HG02884 (cell line): ENCODE data around the gene TRIM9.

Experiments used
- ATAC-seq: cut with Tn5 transposase; IDR thresholded peaks from one replicate; pipeline ENCODE4 v1.9.1; 2021; ENCODE audit warnings: mild to moderate bottlenecking, moderate library complexity; ENCODE audit not compliant: unreplicated experiment

The TRIM9 gene

DNA sequence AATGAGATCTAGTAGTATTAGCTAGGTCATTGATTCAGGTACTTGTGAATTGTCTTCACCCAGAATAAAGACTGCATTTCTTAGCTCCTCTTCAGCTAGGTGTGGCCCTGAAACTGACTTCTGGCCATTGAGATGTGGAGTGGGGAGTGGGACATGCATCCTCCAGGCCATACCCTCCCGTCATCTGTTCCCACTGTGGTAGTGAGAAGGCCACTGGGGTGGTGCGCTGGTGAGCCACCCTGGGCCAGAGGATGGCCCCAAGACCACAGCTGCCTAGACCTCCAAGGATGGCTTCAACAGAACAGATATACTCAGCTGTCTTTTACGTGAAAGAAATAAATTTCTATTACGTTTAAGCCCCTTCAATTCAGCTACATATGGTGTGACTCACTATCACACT is 36.5 kb downstream of the TRIM9 start:
- no peak for ATAC-seq

GRCh38 chr14:51056421-51056820 is 38.5 kb downstream of the TRIM9 start:
- no peak for ATAC-seq

- ATAC-seq, result no peak
Measured at GRCh38 chr14:51053157-51053556, 41.7 kb downstream of the TRIM9 start.

GRCh38 chr14:51044961-51045360 is 49.9 kb downstream of the TRIM9 start:
- ATAC-seq, result no peak

DNA sequence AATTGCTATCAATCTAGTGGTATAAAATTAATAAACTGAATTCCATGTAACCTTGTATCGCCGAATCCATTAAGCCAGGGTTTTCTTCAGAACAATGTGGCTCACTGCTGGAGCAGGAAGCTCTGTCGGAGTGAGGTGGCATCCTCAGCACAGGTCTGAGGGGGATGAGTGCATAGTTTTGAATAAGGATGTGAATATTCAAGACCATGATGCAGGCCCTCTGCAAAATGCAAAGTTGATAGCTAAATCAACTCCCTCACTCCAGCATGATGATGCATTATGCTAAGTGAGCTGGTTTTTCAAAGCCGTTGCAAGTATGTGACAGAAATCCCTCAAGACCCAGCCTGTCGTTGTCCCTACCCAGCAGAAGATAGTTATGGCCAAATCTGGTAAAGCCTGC is 53.0 kb downstream of the TRIM9 start:
- no peak for ATAC-seq

DNA sequence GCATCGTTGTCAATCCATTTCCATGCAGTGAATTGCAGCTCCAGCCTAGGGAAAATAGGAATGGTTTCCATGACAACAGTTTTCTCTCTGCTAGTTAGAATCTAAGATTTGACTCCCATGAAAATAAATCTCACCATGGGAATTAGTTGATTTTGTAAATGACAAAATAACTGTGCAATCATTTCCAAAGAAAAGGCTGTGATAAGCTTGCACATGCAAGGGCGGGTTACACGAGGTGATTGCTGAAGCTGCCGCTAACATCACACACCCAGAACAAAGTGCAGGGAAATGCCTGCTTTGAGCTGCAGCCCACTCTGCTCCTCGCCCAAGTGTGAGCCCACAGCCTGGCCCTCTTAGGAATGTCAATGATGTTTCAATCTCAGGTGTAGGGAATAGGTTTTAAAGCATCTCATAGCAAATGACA is 53.8 kb downstream of the TRIM9 start:
- ATAC-seq, result no peak

DNA sequence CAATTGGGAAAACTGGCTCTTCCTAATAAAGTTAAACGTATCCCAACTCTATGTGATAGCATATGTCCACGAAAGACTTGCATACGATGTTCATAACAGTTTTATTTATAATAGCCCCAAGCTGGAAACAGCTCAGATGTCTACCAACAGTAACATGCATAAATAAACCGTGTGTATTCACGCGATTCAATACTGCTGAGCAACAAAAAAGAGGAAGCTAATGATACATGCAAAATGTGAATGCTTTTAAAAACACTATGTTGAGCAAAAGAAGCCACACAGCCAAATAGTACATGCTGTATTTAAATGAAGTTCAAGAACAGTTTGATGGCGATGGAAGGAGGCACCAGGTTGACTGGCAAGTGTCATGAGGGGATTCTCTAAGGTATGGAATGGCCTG is 55.7 kb downstream of the TRIM9 start:
- ATAC-seq, result no peak

- no peak for ATAC-seq
Measured at GRCh38 chr14:51035611-51036192, 59.2 kb downstream of the TRIM9 start.

DNA sequence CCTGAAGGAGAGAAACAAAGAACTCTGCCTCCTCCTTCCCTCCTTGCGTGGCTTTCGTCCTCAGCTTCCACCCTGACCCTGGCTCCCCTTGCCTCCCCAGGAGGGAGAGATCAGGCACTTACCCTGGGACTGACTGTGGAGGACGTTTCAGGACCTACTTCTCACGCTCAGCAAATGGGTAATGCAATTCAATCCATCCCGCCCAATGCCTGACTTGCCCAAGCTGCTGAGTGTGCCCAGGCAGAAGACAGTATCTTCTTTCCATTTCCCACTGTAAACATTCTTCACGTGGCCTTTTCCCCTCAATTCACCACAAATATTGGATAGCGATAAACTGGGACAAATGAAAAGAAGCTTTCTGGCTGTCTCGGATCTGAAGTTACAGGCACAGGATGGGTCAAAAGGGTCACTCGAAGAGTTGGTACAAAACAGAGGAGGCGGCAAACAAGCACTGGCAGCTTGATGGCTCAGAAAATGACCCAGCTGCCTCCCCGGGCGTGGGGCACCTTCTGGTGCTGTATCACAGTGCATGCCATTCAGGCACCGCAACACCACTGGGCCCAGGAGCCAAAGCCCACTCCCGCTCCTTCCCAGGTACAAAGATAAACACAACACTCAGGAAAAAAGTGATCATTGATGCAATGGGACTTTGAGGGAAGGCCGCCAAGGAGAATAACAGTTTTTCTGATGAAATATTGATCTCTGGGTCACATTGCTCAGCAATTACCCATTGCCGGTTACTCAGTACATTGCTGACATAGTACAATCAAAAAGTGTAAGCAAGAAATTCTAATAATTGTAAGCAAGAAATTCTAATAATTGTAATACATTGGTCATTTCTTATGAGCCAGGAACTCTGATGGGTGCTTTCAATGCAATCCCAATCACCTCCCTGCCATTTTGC is 65.8 kb downstream of the TRIM9 start:
- ATAC-seq, result no peak

DNA sequence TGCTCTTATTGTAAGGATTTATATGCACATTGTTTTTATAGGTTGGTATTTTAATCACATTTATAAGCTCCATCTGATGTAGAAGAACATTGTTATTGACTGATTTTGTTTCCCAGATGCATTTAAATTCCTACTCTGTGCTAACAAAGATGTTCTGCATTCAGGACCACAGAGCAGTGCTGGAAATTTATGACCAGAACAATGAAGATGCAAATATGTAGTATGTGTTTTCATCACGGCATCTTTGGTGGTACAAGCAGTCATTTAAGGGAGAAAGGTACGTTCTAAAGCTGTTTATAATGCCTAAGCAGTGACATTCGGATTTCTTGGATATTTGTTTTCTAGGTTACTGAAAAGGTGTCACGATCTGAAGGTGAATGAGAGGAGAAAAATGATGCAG is 66.5 kb downstream of the TRIM9 start:
- ATAC-seq, result no peak

GRCh38 chr14:51024377-51024776 is 70.5 kb downstream of the TRIM9 start:
- ATAC-seq, result no peak

DNA sequence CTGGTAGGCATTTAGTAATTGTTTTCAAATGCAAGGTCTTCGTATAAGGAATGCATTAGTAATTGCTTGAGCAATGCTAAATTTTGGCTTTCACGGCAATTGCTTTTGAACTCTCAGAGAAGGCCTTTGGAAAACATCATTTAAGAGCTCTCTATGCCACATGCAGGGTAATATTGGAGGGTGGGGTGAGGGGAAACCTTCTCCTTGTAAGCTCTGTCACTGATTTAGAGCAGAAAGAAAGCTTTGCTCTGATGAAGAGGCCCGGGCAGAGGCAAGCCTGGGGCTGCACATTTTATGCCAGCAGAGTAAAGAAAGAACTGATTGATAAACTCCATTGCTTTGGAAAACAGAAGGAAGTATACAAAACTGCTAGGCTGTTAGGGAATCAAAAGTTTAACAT is 70.9 kb downstream of the TRIM9 start:
- no peak for ATAC-seq

- no peak for ATAC-seq
Measured at GRCh38 chr14:51022769-51023168, 72.1 kb downstream of the TRIM9 start.

- no peak for ATAC-seq
Measured at GRCh38 chr14:51020024-51020710, 74.7 kb downstream of the TRIM9 start.

DNA sequence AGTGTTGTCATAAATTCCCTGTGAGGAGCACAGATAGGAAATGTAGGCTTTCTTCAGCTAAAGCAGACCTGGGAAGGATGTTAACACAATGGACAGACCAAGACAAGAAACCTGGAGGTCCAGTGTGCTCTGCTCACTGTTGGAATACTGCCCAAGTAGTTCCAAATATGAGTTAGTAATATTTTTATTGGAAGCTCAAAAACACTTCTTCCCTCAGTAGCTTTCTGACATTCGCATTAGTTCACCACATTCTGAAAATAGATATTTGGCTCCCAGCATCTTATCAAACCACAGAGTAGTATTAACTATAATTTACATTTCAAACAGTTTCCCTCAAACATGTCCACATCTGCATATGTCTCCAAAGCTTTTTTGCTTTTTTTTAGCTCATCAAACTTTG is 75.8 kb downstream of the TRIM9 start:
- no peak for ATAC-seq

DNA sequence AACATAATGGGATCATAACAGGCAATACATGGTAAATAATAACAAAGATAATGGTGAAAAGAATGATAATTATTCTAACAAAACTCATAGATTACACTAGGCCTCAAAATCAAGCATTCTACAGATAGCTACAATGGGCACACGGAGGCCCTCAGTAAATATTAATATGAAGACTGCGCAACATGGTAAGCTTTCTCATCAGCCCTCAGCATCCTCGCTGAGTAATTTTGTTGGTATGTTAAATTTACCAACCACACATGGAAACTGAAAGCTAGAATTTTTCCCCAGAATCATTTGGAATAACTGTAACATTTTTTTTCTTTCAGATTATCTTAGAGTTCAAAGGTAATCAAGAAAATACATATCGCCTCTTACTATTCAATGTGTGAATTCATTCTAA is 76.4 kb downstream of the TRIM9 start:
- no peak for ATAC-seq

GRCh38 chr14:51014625-51015024 is 80.3 kb downstream of the TRIM9 start:
- no peak for ATAC-seq

DNA sequence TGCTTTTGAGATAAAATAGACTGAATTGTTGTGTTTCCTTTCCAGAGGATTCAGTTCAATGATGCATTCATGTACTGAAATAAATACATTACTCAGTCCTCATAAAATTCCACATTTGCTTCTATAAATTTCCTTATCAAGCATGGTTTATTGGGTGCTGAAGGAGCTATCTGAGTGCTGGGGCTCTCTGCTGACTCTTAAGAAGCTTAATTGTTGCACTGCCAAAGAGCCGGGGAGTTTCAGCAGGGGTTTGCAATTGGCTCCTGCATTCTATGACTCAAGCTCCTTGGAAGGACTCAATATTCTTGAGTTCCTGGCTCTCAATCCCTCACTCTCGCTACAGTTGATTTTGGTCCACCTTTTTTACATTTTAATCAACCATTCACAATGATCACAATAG is 80.8 kb downstream of the TRIM9 start:
- no peak for ATAC-seq

GRCh38 chr14:51012055-51012454 is 82.8 kb downstream of the TRIM9 start:
- ATAC-seq, result no peak

DNA sequence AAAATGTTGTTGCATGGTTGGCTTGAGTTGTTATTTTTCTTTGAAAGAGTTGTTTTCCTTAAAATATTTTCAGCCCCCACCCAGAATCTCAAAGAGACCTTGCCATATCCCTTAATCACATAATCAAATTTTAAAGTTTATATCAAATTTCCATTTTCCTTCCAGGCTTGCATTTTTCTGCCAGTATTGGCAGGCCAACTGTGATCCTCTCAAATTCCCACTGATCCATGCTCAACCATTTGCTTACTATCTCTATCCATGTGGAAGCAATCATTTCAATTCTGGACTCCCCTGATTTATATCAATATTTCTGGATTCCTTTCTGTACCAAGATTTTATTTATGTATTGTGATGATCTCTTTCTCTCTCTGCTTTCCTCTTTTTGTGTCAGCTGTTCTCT is 86.5 kb downstream of the TRIM9 start:
- ATAC-seq, result no peak

DNA sequence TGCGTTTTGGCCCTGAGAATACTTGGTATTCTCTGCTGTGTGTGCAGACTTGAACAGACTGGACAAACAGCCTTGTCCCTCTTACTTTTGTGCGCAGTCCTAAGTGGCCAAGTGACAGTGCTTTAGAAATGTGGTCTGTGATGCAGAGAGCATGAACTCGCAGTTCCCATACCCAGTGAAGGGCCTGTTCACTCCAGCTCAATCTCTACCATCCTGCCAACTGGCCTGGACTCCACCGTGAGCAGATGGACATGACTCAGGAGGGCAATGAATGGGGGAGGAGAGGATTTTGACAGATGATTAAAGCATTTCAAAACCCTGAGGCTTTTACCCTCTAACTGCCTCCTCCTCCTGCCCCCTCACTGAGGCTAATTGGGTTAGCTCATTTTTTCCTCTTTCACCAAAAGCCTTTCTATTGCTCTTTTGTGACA is 88.1 kb downstream of the TRIM9 start:
- ATAC-seq, result no peak

- no peak for ATAC-seq
Measured at GRCh38 chr14:51006324-51006723, 88.6 kb downstream of the TRIM9 start.
